Body of pancreas (tissue), 4 donors: ENCODE data around the gene LPIN2. TPM values are rescaled to one million over a fixed set of nuclear protein-coding genes. Genes with fewer than 3 reads are reported as not detected.
A peak's percentile ranks its signal among the peaks of the same experiment; 100 is the strongest.

Experiments
- ATAC-seq: fragments of 150-250 bp; one replicate; pipeline ENCODE4 v1.9.1; 2016
- DNase-seq, 4 donors: peaks; one replicate each; pipeline ENCODE4 v3.0.0-alpha.2; 2019
- H3K27ac ChIP-seq, 4 donors: fragments of 200-600 bp; sonication (generic); 1 replicate in 3 of 4; 2 replicates in 1 of 4; pipeline versions ENCODE4 v1.5.1 to v1.6.1; 2016 to 2019; ENCODE audit warnings: mild to moderate bottlenecking in 1 of 4, mixed read lengths in 1 of 4, moderate library complexity in 1 of 4
- H3K27me3 ChIP-seq, 2 donors: fragments of 200-600 bp; sonication (generic); one replicate each; pipeline ENCODE4 v1.6.0; 2016; ENCODE audit warnings: mild to moderate bottlenecking in 1 of 2
- H3K36me3 ChIP-seq, 2 donors: fragments of 200-600 bp; sonication (generic); replicated peaks in 1 of 2; 2 replicates each; pipeline ENCODE4 v1.5.1; 2016; ENCODE audit warnings: low read depth in 2 of 2; ENCODE audit not compliant: insufficient read depth in 1 of 2
- H3K4me1 ChIP-seq: fragments of 200-600 bp; sonication (generic); one replicate; pipeline ENCODE4 v1.6.0; 2016
- H3K4me3 ChIP-seq, 2 donors: fragments of 200-600 bp; sonication (generic); 1 replicate in 1 of 2; 2 replicates in 1 of 2; pipeline ENCODE4 v1.5.1; 2016 to 2019
- H3K9me3 ChIP-seq, 3 donors: fragments of 200-600 bp; sonication (generic); 1 replicate in 2 of 3; 2 replicates in 1 of 3; pipeline ENCODE4 v1.5.1; 2016
- CTCF ChIP-seq, 7 experiments: fragments of 450-650 bp in 4 of 7; fragments of 200-600 bp in 3 of 7; sonication (generic) in 3 of 7; IDR thresholded peaks; one replicate each; pipeline ENCODE4 v1.5.1; 2016 to 2019; ENCODE audit warnings: antibody characterized with exemption in 7 of 7
- POLR2A ChIP-seq, 3 donors: fragments of 450-650 bp; IDR thresholded peaks; one replicate each; pipeline ENCODE4 v1.6.1; 2016; ENCODE audit warnings: antibody characterized with exemption in 3 of 3, mild to moderate bottlenecking in 2 of 3
- WGBS, 2 donors: methylation state at CpG; one replicate each; pipeline ENCODE4 v1.1.5; 2017; 5-methylcytosine and 5-hydroxymethylcytosine counted together
- intact Hi-C: fragments of 100-400 bp; cut with DNase I; formaldehyde crosslinking; loops from one replicate; pipeline ENCODE4 v1.15.1; 2023
- total RNA-seq, 2 donors: library from RNA; depleted of rRNA; stranded (reverse); fragments of >200 nt; gene quantifications; one replicate each; pipeline ENCODE4 v1.1.0, GENCODE V29; 2016

Gene LPIN2, protein sequence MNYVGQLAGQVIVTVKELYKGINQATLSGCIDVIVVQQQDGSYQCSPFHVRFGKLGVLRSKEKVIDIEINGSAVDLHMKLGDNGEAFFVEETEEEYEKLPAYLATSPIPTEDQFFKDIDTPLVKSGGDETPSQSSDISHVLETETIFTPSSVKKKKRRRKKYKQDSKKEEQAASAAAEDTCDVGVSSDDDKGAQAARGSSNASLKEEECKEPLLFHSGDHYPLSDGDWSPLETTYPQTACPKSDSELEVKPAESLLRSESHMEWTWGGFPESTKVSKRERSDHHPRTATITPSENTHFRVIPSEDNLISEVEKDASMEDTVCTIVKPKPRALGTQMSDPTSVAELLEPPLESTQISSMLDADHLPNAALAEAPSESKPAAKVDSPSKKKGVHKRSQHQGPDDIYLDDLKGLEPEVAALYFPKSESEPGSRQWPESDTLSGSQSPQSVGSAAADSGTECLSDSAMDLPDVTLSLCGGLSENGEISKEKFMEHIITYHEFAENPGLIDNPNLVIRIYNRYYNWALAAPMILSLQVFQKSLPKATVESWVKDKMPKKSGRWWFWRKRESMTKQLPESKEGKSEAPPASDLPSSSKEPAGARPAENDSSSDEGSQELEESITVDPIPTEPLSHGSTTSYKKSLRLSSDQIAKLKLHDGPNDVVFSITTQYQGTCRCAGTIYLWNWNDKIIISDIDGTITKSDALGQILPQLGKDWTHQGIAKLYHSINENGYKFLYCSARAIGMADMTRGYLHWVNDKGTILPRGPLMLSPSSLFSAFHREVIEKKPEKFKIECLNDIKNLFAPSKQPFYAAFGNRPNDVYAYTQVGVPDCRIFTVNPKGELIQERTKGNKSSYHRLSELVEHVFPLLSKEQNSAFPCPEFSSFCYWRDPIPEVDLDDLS
- total RNA-seq, result 10 to 100 TPM; 10.9 to 35.3 TPM

GRCh38 chr18:3013024-3013804 is at the start of gene LPIN2:
Gene LPIN2, minus strand, starts transcription at chr18:3013144. Its CDS starts 52,304 bp downstream, at chr18:2960840.
- 1 to 2% methylated on average over 10 to 76 of the region's 78 CpGs for WGBS, 2 donors
- peaks cover 23% of the 10 kb centered on the region for H3K4me1 ChIP-seq

DNA sequence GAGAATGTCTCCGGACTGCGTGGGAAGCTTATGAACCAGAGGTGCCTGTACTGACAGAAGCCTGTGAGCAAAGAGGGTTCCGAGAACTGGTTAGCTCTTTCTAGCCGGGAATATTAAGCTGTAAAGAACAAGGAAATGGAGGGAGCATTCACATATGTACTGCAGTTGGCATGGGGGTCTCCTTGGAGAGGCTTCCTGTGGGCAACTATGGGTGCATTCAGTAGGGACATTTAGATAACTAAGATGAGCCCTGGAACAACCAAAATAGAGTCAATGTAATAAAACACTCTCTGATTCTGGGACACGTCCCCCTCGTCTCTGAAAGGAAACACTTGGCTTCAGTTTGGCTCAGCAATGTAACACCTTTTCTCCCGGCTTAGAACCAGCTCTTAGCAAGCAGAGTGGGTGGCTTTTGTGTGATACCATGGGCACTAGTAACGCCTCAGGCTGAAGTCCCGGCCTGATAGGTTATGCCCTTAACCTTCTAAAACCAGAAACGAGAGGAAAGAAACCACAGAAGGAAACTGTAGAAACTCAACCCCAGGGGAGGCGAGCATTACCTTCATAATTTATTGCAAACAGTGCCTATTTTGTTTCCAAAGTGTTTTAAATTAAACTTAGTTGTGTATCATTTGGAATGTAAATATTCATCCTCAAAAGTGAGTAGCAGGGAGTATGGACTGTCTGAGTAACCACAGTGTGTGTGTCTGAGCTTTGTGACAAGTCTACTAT is 48.8 kb upstream of the LPIN2 start:
- intact Hi-C loops, result no loop called here
- TF ChIP-seq CTCF (IDR thresholded peaks at IDR 0.05) (no peak), POLR2A (IDR thresholded peaks at IDR 0.05) (no peak)
- Histone ChIP-seq H3K4me1 (peaks cover 7% of the 10 kb centered on the region), H3K36me3 (peaks cover 0 to under 1% of the 10 kb centered on the region in 2 donors), H3K4me3 (no peak overlapping the region), H3K27me3 (no peaks in the 10 kb centered on the region), H3K27ac (no peak overlapping the region), H3K9me3 (no peaks in the 10 kb centered on the region)
- no peak for ATAC-seq
- no peak for DNase-seq
- WGBS, 2 donors, result 76 to 87% methylated on average over 11 of the region's 11 CpGs

More at GRCh38 chr18:3013024-3013804, at the start of gene LPIN2:
- Histone ChIP-seq H3K4me3 (peak within 1 kb of the TSS; percentile 15 to 50), H3K27ac (peak within 1 kb of the TSS; percentile 86 to 95 (median 94)), H3K36me3 (no peaks in the 10 kb centered on the region), H3K9me3 (no peaks in the 10 kb centered on the region), H3K27me3 (no peaks in the 10 kb centered on the region)
- ATAC-seq (peak; percentile 92), DNase-seq (peak; percentile 99 to 100 (median 100))
- intact Hi-C loops, result no loop called here
- peak; percentile 45 to 69 (median 68) for TF ChIP-seq POLR2A (IDR thresholded peaks at IDR 0.05)
- TF ChIP-seq CTCF (IDR thresholded peaks at IDR 0.05), result no peak

- WGBS, 2 donors, result 77 to 91% methylated on average over 15 of the region's 15 CpGs
- no peaks in the 10 kb centered on the region for H3K36me3 ChIP-seq
- no peaks in the 10 kb centered on the region for H3K9me3 ChIP-seq
- ATAC-seq, result no peak
- H3K4me3 ChIP-seq, result no peak overlapping the region
- no peak for DNase-seq
- H3K27me3 ChIP-seq, result no peaks in the 10 kb centered on the region
- H3K4me1 ChIP-seq, result peaks cover 7% of the 10 kb centered on the region
- H3K27ac ChIP-seq, result peak overlapping the region in 1 of 4 donors; percentile 24
- TF ChIP-seq CTCF (IDR thresholded peaks at IDR 0.05), result no peak
- TF ChIP-seq POLR2A (IDR thresholded peaks at IDR 0.05), result no peak
- intact Hi-C loops, result no loop called here
These were observed 48.0 kb upstream of the LPIN2 start for GRCh38 chr18:3060667-3061580.
